Brain microvascular endothelial cell (primary cell): Measurements from ENCODE around the gene CXCR6.

Source experiments
- DNase-seq: peaks from one replicate; pipeline ENCODE4 v3.0.0-alpha.2; 2020
- H3K27ac ChIP-seq: fragments of 250-450 bp; sonication (Bioruptor Pico); 2 replicates; pipeline ENCODE4 v1.5.1; 2020; ENCODE audit warnings: mild to moderate bottlenecking, moderate library complexity
- H3K27me3 ChIP-seq: fragments of 250-450 bp; sonication (Bioruptor Pico); replicated peaks from 2 replicates; pipeline ENCODE4 v1.5.1; 2020; ENCODE audit warnings: mild to moderate bottlenecking
- H3K36me3 ChIP-seq: fragments of 250-450 bp; sonication (Bioruptor Pico); replicated peaks from 2 replicates; pipeline ENCODE4 v1.5.1; 2020; ENCODE audit warnings: mild to moderate bottlenecking
- H3K4me3 ChIP-seq: 2 replicates; pipeline ENCODE4 v1.5.1; 2011; ENCODE audit warnings: low read depth, mild to moderate bottlenecking, control low read depth, low read length, moderate library complexity
- CTCF ChIP-seq: IDR thresholded peaks from 2 replicates; pipeline ENCODE4 v1.5.1; 2011; ENCODE audit warnings: low read depth, mild to moderate bottlenecking, moderate library complexity, low read length, control low read depth, inconsistent platforms; ENCODE audit errors: missing control alignments
- in situ Hi-C: cut with HindIII; loops from 2 replicates; pipeline ENCODE4 v1.10.0; 2017; ENCODE audit warnings: low sequenced_read_pairs, low pct_ligation_motif_present

CXCR6 gene

GRCh38 chr3:45915518-45916231, 27.6 kb upstream of the CXCR6 start:
- H3K36me3 ChIP-seq: no peaks in the 10 kb centered on the region
- H3K27ac ChIP-seq: peak overlapping the region; percentile 55
- H3K4me3 ChIP-seq: no peak overlapping the region
- in situ Hi-C loops: no loop called here
- DNase-seq: peak; percentile 92
- no peaks in the 10 kb centered on the region for H3K27me3 ChIP-seq
- no peak for TF ChIP-seq CTCF

GRCh38 chr3:45917146-45917898, 25.9 kb upstream of the CXCR6 start:
- Histone ChIP-seq H3K27me3 (no peaks in the 10 kb centered on the region), H3K36me3 (peaks cover 6% of the 10 kb centered on the region), H3K27ac (no peak overlapping the region), H3K4me3 (no peak overlapping the region)
- in situ Hi-C loops: no loop called here
- no peak for TF ChIP-seq CTCF
- no peak for DNase-seq

- H3K36me3 ChIP-seq: peaks cover 15% of the 10 kb centered on the region
These were observed 21.9 kb upstream of the CXCR6 start for GRCh38 chr3:45921158-45922038.

DNA sequence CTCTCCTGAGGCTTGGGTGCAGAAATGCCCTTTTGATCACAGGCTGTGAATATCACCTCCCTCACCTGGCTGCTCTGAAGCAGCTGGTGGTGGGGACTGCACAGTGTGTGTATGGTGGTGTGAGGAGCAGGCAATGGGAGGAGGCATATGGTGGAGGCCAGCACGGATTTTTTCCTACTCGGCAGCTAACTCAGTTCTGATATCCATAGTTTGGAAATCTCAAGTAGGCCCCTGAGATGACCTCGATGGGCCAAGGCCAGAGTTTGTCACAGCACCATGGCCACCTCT, 21.3 kb upstream of the CXCR6 start:
- no peaks in the 10 kb centered on the region for H3K27me3 ChIP-seq
- no peak overlapping the region for H3K27ac ChIP-seq
- no peak for TF ChIP-seq CTCF
- H3K4me3 ChIP-seq: no peak overlapping the region
- no peak for DNase-seq
- in situ Hi-C loops: no loop called here
- peaks cover 15% of the 10 kb centered on the region for H3K36me3 ChIP-seq

More at GRCh38 chr3:45921158-45922038, 21.9 kb upstream of the CXCR6 start:
- H3K27me3 ChIP-seq: no peaks in the 10 kb centered on the region
- H3K4me3 ChIP-seq: no peak overlapping the region
- TF ChIP-seq CTCF: no peak
- in situ Hi-C loops: no loop called here
- no peak overlapping the region for H3K27ac ChIP-seq
- no peak for DNase-seq

DNA sequence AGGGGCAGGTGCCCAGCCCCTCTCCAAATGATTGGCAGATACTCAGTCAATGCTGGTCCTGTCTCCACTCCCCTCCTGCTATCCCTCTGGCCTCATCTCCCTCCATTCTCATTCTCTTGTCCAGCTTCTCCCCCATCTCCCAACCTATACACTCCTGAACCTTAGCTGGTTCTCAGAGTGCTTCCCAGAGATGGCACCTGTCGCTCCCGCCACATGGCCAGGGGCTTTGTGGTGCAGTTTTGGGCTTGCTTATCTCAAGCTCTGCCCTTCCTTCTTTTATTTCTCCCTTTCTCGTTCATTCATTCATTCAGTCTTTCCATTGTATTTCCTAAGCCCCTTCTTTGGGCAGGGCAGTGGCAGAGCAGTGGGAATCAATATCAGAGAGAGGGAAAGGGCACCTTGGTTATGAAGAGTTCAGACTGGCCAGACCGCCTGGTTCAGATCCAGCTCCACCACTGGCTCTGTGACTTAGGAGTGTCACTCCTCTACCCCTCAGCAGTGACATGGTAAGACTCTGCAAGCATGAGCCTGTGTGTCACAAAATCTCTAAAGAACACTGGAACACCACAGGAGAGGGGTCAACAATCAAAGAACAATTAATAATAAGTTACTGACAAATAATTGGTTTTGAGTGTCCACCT, 20.2 kb upstream of the CXCR6 start:
- Histone ChIP-seq H3K36me3 (peaks cover 15% of the 10 kb centered on the region), H3K27ac (no peak overlapping the region), H3K27me3 (no peaks in the 10 kb centered on the region), H3K4me3 (no peak overlapping the region)
- in situ Hi-C loops: no loop called here
- TF ChIP-seq CTCF: no peak
- no peak for DNase-seq
